Measurements from ENCODE around the gene RPL13.

DNA sequence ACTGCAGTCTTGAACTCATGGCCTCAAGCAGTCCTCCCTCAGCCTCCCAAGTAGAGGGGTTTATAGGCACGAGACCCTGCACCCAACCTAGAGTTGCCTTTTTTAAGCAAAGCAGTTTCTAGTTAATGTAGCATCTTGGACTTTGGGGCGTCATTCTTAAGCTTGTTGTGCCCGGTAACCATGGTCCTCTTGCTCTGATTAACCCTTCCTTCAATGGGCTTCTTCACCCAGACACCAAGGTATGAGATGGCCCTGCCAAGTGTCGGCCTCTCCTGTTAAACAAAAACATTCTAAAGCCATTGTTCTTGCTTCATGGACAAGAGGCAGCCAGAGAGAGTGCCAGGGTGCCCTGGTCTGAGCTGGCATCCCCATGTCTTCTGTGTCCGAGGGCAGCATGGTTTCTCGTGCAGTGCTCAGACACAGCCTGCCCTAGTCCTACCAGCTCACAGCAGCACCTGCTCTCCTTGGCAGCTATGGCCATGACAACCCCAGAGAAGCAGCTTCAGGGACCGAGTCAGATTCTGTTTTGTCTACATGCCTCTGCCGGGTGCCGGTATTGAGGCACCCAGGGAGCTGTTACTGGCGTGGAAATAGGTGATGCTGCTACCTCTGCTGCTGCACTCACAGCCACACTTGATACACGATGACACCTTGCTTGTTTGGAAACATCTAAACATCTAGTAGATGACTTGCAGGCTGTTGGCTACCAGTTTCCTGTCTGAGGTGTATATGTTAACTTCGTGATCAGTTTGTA is 3.3 kb downstream of the RPL13 start:
- TF ChIP-seq EZH2 (IDR thresholded peaks at IDR 0.05; ENCODE audit: low read depth, low read length, severe bottlenecking) = no peak
- no peak for TF ChIP-seq EP300 (IDR thresholded peaks at IDR 0.05; ENCODE audit: borderline replicate concordance in 1 of 2, low read depth in 2 of 2, low read length in 2 of 2)
- TF ChIP-seq SIN3A (conservative IDR thresholded peaks at IDR 0.05 in 1 of 2, IDR thresholded peaks at IDR 0.05 in 1 of 2; ENCODE audit: low read depth in 1 of 2, low read length in 2 of 2) = no peak
- TF ChIP-seq, protein P1, sequence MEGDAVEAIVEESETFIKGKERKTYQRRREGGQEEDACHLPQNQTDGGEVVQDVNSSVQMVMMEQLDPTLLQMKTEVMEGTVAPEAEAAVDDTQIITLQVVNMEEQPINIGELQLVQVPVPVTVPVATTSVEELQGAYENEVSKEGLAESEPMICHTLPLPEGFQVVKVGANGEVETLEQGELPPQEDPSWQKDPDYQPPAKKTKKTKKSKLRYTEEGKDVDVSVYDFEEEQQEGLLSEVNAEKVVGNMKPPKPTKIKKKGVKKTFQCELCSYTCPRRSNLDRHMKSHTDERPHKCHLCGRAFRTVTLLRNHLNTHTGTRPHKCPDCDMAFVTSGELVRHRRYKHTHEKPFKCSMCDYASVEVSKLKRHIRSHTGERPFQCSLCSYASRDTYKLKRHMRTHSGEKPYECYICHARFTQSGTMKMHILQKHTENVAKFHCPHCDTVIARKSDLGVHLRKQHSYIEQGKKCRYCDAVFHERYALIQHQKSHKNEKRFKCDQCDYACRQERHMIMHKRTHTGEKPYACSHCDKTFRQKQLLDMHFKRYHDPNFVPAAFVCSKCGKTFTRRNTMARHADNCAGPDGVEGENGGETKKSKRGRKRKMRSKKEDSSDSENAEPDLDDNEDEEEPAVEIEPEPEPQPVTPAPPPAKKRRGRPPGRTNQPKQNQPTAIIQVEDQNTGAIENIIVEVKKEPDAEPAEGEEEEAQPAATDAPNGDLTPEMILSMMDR (IDR thresholded peaks at IDR 0.05; ENCODE audit: control extremely low read depth in 1 of 3, insufficient read depth in 1 of 3, low read depth in 1 of 3, low read length in 3 of 3) = no peak

All from H1 (cell line).